T1000 (cell line): ENCODE measurements around the gene ZG16B.

Experiments
- DNase-seq: peaks from one replicate; lab custom pipeline; 2025; ENCODE audit warnings: mixed read lengths; lab: John Stamatoyannopoulos, UW

Gene ZG16B

GRCh38 chr16:2825049-2825742 lies 4.9 kb upstream of the ZG16B start:
- DNase-seq, result no peak

GRCh38 chr16:2825906-2826305 lies 4.2 kb upstream of the ZG16B start:
- DNase-seq, result no peak

GRCh38 chr16:2826591-2827373 lies 3.3 kb upstream of the ZG16B start:
- DNase-seq, result no peak

- DNase-seq, result no peak
Observed at GRCh38 chr16:2827374-2827791, 2.7 kb upstream of the ZG16B start.

GRCh38 chr16:2827831-2828520 lies 2.1 kb upstream of the ZG16B start:
- DNase-seq, result no peak

- DNase-seq, result no peak
Observed at GRCh38 chr16:2828521-2828840, 1.6 kb upstream of the ZG16B start.

- DNase-seq, result no peak
Observed at GRCh38 chr16:2828876-2829430, 1.1 kb upstream of the ZG16B start.

GRCh38 chr16:2830355-2830695 lies 222 bp downstream of the ZG16B start:
- DNase-seq, result no peak

- no peak for DNase-seq
Observed at GRCh38 chr16:2831203-2831602, 1.1 kb downstream of the ZG16B start.

GRCh38 chr16:2833776-2834175 lies 3.7 kb downstream of the ZG16B start:
- no peak for DNase-seq

GRCh38 chr16:2834968-2835367 lies 4.9 kb downstream of the ZG16B start:
- DNase-seq, result no peak

- DNase-seq, result peak; percentile 81
Observed at GRCh38 chr16:2835638-2836493, 5.8 kb downstream of the ZG16B start.

GRCh38 chr16:2836646-2837508 lies 6.8 kb downstream of the ZG16B start:
- no peak for DNase-seq

- DNase-seq, result peak; percentile 23
Observed at GRCh38 chr16:2838928-2839327, 8.8 kb downstream of the ZG16B start.

- DNase-seq, result no peak
Observed at GRCh38 chr16:2839650-2840450, 9.7 kb downstream of the ZG16B start.

GRCh38 chr16:2840914-2841313 lies 10.8 kb downstream of the ZG16B start:
- no peak for DNase-seq

GRCh38 chr16:2841606-2842339 lies 11.7 kb downstream of the ZG16B start:
- DNase-seq, result no peak

- DNase-seq, result no peak
Observed at GRCh38 chr16:2842340-2843000, 12.4 kb downstream of the ZG16B start.

- no peak for DNase-seq
Observed at GRCh38 chr16:2843526-2843925, 13.4 kb downstream of the ZG16B start.
